GM12878 (cell line): ENCODE data around the gene TESK1. TPM values are rescaled to one million over a fixed set of nuclear protein-coding genes. Genes with fewer than 3 reads are reported as not detected.

Experiments
- ATAC-seq: fragments of 200-7000 bp; cut with Tn5 transposase; 3 replicates; pipeline ENCODE4 v1.9.1; 2020; ENCODE audit warnings: mild to moderate bottlenecking, moderate library complexity
- BruUV-seq: library from RNA; stranded (reverse); fragments of 400-500 nt; replicated peaks from 2 replicates; lab custom pipeline; 2021; lab: Mats Ljungman, UMichigan
- CTCF ChIA-PET: fragments of 300-600 bp; sonication (Branson Sonifier 250); formaldehyde crosslinking; extraction: SDS; loops from one replicate; lab custom pipeline; 2021; ENCODE audit warnings: inconsistent platforms; lab: Yijun Ruan, JAX
- POLR2A ChIA-PET: fragments of 350-600 bp; formaldehyde crosslinking; extraction: SDS; loops from one replicate; lab custom pipeline; 2021; ENCODE audit warnings: inconsistent platforms; lab: Charles Lee
- RAD21 ChIA-PET: fragments of 300-600 bp; sonication (Branson Sonifier 250); formaldehyde crosslinking; loops from one replicate; lab custom pipeline; 2023; ENCODE audit warnings: antibody characterized with exemption; ENCODE audit not compliant: unreplicated experiment; lab: Charles Lee
- SMC1A ChIA-PET: fragments of 300-600 bp; sonication (Branson Sonifier 250); formaldehyde crosslinking; loops from one replicate; lab custom pipeline; 2023; ENCODE audit not compliant: unreplicated experiment, uncharacterized antibody; lab: Charles Lee
- DNase-seq: peaks from one replicate; pipeline ENCODE4 v3.0.0-alpha.2; 2011; ENCODE audit warnings: low read depth, low spot score
- FAIRE-seq: peaks from 3 replicates; lab custom pipeline; 2011; peaks lifted over from hg19 to GRCh38; lab: Jason Lieb, UNC
- H2AFZ ChIP-seq: 2 replicates; pipeline ENCODE4 v1.6.0; 2011; ENCODE audit warnings: low read depth, low read length, control low read depth; ENCODE audit not compliant: control insufficient read depth
- H3K27ac ChIP-seq: 2 replicates; pipeline ENCODE4 v1.5.1; 2011; ENCODE audit warnings: control low read depth; ENCODE audit not compliant: control insufficient read depth, insufficient read depth
- H3K27me3 ChIP-seq, 2 experiments: replicated peaks in 1 of 2; 2 replicates each; pipeline versions ENCODE4 v1.6.0 to v1.6.1; 2011; ENCODE audit warnings: low read length in 1 of 2; ENCODE audit not compliant: control insufficient read depth in 2 of 2, insufficient read depth in 2 of 2
- H3K36me3 ChIP-seq, 2 experiments: 2 replicates each; pipeline ENCODE4 v1.5.1; 2011; ENCODE audit warnings: low read length in 1 of 2; ENCODE audit not compliant: control insufficient read depth in 2 of 2, insufficient read depth in 2 of 2
- H3K4me1 ChIP-seq: 2 replicates; pipeline ENCODE4 v1.6.1; 2011; ENCODE audit warnings: mild to moderate bottlenecking, low read length, moderate library complexity, mixed read lengths; ENCODE audit not compliant: control insufficient read depth, insufficient read depth
- H3K4me2 ChIP-seq: 2 replicates; pipeline ENCODE4 v1.6.0; 2011; ENCODE audit warnings: control low read depth; ENCODE audit not compliant: control insufficient read depth, insufficient read depth
- H3K4me3 ChIP-seq: fragments of 200-600 bp; sonication (generic); 2 replicates; pipeline ENCODE4 v1.5.1; 2016
- H3K79me2 ChIP-seq: 2 replicates; pipeline ENCODE4 v1.6.0; 2011; ENCODE audit warnings: low read length; ENCODE audit not compliant: control insufficient read depth, insufficient read depth
- H3K9ac ChIP-seq: 2 replicates; pipeline ENCODE4 v1.8.0; 2011; ENCODE audit warnings: low read length, control low read depth, mixed read lengths; ENCODE audit not compliant: control insufficient read depth, insufficient read depth
- H3K9me3 ChIP-seq: replicated peaks from 3 replicates; pipeline ENCODE4 v1.5.1; 2011; ENCODE audit warnings: mild to moderate bottlenecking, low read length; ENCODE audit not compliant: control insufficient read depth, insufficient read depth
- H4K20me1 ChIP-seq: 2 replicates; pipeline ENCODE4 v1.6.0; 2011; ENCODE audit not compliant: control insufficient read depth, insufficient read depth
- CBFB ChIP-seq: IDR thresholded peaks from 2 replicates; pipeline ENCODE4 v1.6.1; 2016; ENCODE audit warnings: antibody characterized with exemption, low read depth
- CHD1 ChIP-seq: IDR thresholded peaks from 2 replicates; pipeline ENCODE4 v1.6.1; 2012; ENCODE audit warnings: low read depth, low read length, improper control_type of control experiment
- EGR1 ChIP-seq, 2 experiments: IDR thresholded peaks; 1 replicate in 1 of 2; 2 replicates in 1 of 2; pipeline ENCODE4 v1.6.1; 2011 to 2012; ENCODE audit warnings: low read depth in 2 of 2, low read length in 2 of 2, borderline replicate concordance in 1 of 2, mild to moderate bottlenecking in 1 of 2, moderate library complexity in 1 of 2
- ETV6 ChIP-seq, 2 experiments: fragments of 450-650 bp in 1 of 2; IDR thresholded peaks in 1 of 2; conservative IDR thresholded peaks in 1 of 2; 2 replicates each; pipeline ENCODE4 v1.6.1; 2014; ENCODE audit warnings: antibody characterized with exemption in 1 of 2, borderline replicate concordance in 1 of 2, low read depth in 1 of 2, mild to moderate bottlenecking in 1 of 2, moderate library complexity in 1 of 2
- IKZF1 ChIP-seq: fragments of 450-650 bp; conservative IDR thresholded peaks from 2 replicates; pipeline ENCODE4 v1.6.1; 2017; ENCODE audit warnings: antibody characterized with exemption, mild to moderate bottlenecking
- IRF5 ChIP-seq: fragments of 450-650 bp; IDR thresholded peaks from 2 replicates; pipeline ENCODE4 v1.6.1; 2017; ENCODE audit warnings: borderline replicate concordance
- PAX5 ChIP-seq: IDR thresholded peaks from 2 replicates; pipeline ENCODE4 v1.6.1; 2011; ENCODE audit warnings: low read depth, low read length, borderline replicate concordance
- POLR2A ChIP-seq: IDR thresholded peaks from 2 replicates; pipeline ENCODE4 v1.6.1; 2011; ENCODE audit warnings: low read depth, mild to moderate bottlenecking, low read length
- SIN3A ChIP-seq: IDR thresholded peaks from 2 replicates; pipeline ENCODE4 v1.6.1; 2012; ENCODE audit warnings: low read depth, low read length, improper control_type of control experiment
- SKIL ChIP-seq: fragments of 450-650 bp; IDR thresholded peaks from 2 replicates; pipeline ENCODE4 v1.6.1; 2017; ENCODE audit warnings: mild to moderate bottlenecking, low read depth, inconsistent platforms; ENCODE audit not compliant: poor library complexity, severe bottlenecking
- YY1 ChIP-seq: IDR thresholded peaks from 2 replicates; pipeline ENCODE4 v1.6.1; 2011; ENCODE audit warnings: low read depth, mild to moderate bottlenecking, low read length
- ZNF622 ChIP-seq: fragments of 450-650 bp; IDR thresholded peaks from 2 replicates; pipeline ENCODE4 v1.6.1; 2017; ENCODE audit warnings: mild to moderate bottlenecking, inconsistent platforms
- WGBS: methylation state at CpG from one replicate; pipeline ENCODE4 v1.1.6; 2016; ENCODE audit warnings: low lambda C conversion rate; ENCODE audit not compliant: insufficient replicate concordance, insufficient coverage; ENCODE audit errors: missing lambda C conversion rate; 5-methylcytosine and 5-hydroxymethylcytosine counted together
- in situ Hi-C: fragments of 300-500 bp; cut with MboI; formaldehyde crosslinking; loops from 9 replicates; pipeline ENCODE4 v1.14.3; 2018; ENCODE audit warnings: mixed read lengths
- intact Hi-C: fragments of 100-400 bp; cut with micrococcal nuclease; formaldehyde crosslinking; loops from one replicate; pipeline ENCODE4 v1.14.2; 2022; ENCODE audit not compliant: unreplicated experiment
- polyA plus RNA-seq, 11 experiments: library from polyadenylated mRNA; depleted of rRNA in 4 of 11; unstranded in 6 of 11; stranded (reverse) in 5 of 11; fragments of >200 nt; fragmentation: Nextera tagmentation in 4 of 11; fragmentation: Illumina TruSeq in 1 of 11; extraction: Ambion mirVana in 4 of 11; extraction: Trizol in 1 of 11; gene quantifications; 1 replicate in 1 of 11; 2 replicates in 10 of 11; pipeline versions ENCODE4 v1.2.1 to v1.2.3, GENCODE V29; 2011 to 2016; ENCODE audit warnings: inconsistent platforms in 2 of 11, missing spikeins in 2 of 11, low read depth in 1 of 11
- total RNA-seq, 4 experiments: library from RNA; depleted of rRNA in 3 of 4; stranded (reverse); fragments of >200 nt in 3 of 4; fragmentation: Illumina TruSeq in 1 of 4; extraction: Trizol in 1 of 4; gene quantifications; 2 replicates each; pipeline versions ENCODE4 v1.2.1 to v1.2.3, GENCODE V29; 2013 to 2021
- TF ChIP-seq, protein P1 (sequence below): fragments of 450-650 bp; IDR thresholded peaks from 2 replicates; pipeline ENCODE4 v1.6.1; 2017; ENCODE audit warnings: low read depth, mild to moderate bottlenecking, moderate library complexity

TESK1 gene
- total and polyA plus RNA-seq, 10 of the 15 experiments (the other 5 are each of a cell fraction or from before 2014, with no cell fraction given) = 0.16 to 19.5 (median 7.9) TPM; not detected in 1

GRCh38 chr9:35564658-35565061 is 40.4 kb upstream of the TESK1 start:
- RAD21 ChIA-PET = no interaction called here
- no peaks in the 10 kb centered on the region for H3K36me3 ChIP-seq
- CTCF ChIA-PET = interaction anchor here (0.7 to 1.9 kb wide), 2 partner anchors 8 to 11 kb away, joined by 3 to 6 read pairs; no protein-coding TSS in a partner anchor
- TF ChIP-seq, protein P1, sequence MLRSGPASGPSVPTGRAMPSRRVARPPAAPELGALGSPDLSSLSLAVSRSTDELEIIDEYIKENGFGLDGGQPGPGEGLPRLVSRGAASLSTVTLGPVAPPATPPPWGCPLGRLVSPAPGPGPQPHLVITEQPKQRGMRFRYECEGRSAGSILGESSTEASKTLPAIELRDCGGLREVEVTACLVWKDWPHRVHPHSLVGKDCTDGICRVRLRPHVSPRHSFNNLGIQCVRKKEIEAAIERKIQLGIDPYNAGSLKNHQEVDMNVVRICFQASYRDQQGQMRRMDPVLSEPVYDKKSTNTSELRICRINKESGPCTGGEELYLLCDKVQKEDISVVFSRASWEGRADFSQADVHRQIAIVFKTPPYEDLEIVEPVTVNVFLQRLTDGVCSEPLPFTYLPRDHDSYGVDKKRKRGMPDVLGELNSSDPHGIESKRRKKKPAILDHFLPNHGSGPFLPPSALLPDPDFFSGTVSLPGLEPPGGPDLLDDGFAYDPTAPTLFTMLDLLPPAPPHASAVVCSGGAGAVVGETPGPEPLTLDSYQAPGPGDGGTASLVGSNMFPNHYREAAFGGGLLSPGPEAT = no peak
- TF ChIP-seq ETV6 (conservative IDR thresholded peaks at IDR 0.05 in 1 of 2, IDR thresholded peaks at IDR 0.05 in 1 of 2; ENCODE audit: borderline replicate concordance in 1 of 2, low read depth in 1 of 2) = no peak
- no peak for TF ChIP-seq YY1
- TF ChIP-seq IKZF1 = no peak
- TF ChIP-seq PAX5 = no peak
- TF ChIP-seq SIN3A = no peak
- no peak for TF ChIP-seq CBFB
- no peak for TF ChIP-seq IRF5
- no peak for TF ChIP-seq EGR1 (IDR thresholded peaks at IDR 0.05; ENCODE audit: borderline replicate concordance in 1 of 2, low read depth in 2 of 2, low read length in 2 of 2)
- TF ChIP-seq ZNF622 = no peak
- no peak for TF ChIP-seq POLR2A
- no peak for TF ChIP-seq CHD1
- TF ChIP-seq SKIL = no peak
- TF ChIP-seq, all 136 proteins: peak for 0
- H3K9me3 ChIP-seq = no peaks in the 10 kb centered on the region
- no peak overlapping the region for H3K27ac ChIP-seq
- no peaks in the 10 kb centered on the region for H3K79me2 ChIP-seq
- WGBS = 54% methylated on average over 7 of the region's 7 CpGs
- ATAC-seq = no peak
- intact Hi-C loops (no loop called here), in situ Hi-C loops (no loop called here)
- no peak for FAIRE-seq
- H3K4me3 ChIP-seq = no peak overlapping the region
- H3K4me1 ChIP-seq = peaks cover 10% of the 10 kb centered on the region
- ChIA-PET POLR2A (no interaction called here), SMC1A (no interaction called here)
- no peak overlapping the region for H3K4me2 ChIP-seq
- H3K9ac ChIP-seq = no peak overlapping the region
- no peak overlapping the region for H2AFZ ChIP-seq
- BruUV-seq = no TSS peak
- no peaks in the 10 kb centered on the region for H3K27me3 ChIP-seq
- no peak for DNase-seq
- H4K20me1 ChIP-seq = no peaks in the 10 kb centered on the region
